22Rv1 (cell line): Measurements from ENCODE around the gene STK16.

ENCODE experiments used
- H3K27ac ChIP-seq: fragments of 450-650 bp; 2 replicates; pipeline ENCODE4 v1.5.1; 2017
- ZFX ChIP-seq: fragments of 450-650 bp; IDR thresholded peaks from 2 replicates; pipeline ENCODE4 v1.6.1; 2017; ENCODE audit warnings: antibody characterized with exemption, borderline replicate concordance
- TF ChIP-seq, protein P1 (sequence below): fragments of 450-650 bp; IDR thresholded peaks from 2 replicates; pipeline ENCODE4 v1.5.1; 2017; ENCODE audit warnings: mild to moderate bottlenecking

The STK16 gene

DNA sequence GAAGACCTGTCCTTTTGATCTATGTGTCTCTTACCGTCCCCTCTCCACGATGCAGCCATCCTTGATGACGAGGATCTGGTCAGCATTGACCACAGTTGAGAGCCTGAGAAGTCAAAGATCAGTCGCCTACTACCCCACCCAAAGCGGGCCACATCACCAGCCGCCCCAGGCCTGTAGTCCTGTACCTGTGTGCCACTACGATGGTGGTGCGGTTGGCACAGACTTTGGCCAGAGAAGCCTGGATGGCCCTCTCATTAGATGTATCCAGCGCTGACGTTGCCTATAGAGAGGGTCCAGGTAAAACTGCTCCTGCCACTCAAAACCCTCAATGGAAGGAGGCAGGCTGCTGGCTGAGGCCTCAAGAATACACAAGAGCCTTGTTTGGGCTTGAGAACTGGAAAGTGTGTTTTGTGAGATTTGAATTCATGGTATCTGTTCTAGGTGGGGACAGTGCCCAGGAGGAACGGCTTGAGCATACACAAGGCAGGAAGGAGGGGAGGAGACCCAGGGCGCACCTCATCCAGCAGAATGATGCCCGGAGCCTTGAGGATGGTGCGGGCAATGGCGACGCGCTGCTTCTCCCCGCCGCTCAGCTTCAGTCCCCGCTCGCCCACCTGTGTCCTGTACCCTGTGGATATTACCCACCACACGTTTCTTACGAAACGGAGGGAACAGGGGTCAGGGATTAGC is 34.9 kb upstream of the STK16 start:
- TF ChIP-seq, protein P1, sequence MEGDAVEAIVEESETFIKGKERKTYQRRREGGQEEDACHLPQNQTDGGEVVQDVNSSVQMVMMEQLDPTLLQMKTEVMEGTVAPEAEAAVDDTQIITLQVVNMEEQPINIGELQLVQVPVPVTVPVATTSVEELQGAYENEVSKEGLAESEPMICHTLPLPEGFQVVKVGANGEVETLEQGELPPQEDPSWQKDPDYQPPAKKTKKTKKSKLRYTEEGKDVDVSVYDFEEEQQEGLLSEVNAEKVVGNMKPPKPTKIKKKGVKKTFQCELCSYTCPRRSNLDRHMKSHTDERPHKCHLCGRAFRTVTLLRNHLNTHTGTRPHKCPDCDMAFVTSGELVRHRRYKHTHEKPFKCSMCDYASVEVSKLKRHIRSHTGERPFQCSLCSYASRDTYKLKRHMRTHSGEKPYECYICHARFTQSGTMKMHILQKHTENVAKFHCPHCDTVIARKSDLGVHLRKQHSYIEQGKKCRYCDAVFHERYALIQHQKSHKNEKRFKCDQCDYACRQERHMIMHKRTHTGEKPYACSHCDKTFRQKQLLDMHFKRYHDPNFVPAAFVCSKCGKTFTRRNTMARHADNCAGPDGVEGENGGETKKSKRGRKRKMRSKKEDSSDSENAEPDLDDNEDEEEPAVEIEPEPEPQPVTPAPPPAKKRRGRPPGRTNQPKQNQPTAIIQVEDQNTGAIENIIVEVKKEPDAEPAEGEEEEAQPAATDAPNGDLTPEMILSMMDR = no peak
- TF ChIP-seq ZFX = no peak
- H3K27ac ChIP-seq = peak overlapping the region; percentile 92; the same call in 1 of the 2 replicates

DNA sequence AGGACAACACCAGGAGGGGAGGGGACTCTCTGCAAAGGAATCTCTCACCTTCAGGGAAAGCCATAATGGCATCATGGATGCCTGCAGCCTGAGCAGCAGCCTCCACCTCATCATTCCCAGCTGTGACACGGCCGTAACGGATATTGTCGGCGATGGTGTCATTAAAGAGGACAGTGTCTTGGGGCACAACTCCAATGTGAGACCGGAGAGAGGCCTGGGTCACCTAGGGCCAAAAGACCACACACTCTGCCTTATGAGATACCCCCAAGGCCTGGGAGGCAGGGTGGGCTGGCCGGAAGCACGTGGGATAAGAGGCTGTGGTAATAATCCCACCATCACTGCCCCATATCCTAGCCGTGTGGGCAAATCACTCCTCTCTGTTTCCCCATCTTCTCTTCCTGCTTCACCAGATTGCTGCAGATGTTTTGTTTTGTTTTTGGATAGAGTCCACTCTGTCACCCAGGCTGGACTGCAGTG is 34.4 kb upstream of the STK16 start:
- H3K27ac ChIP-seq = peak overlapping the region; percentile 6; the same call in 1 of the 2 replicates
- TF ChIP-seq, protein P1 = no peak
- TF ChIP-seq ZFX = no peak

DNA sequence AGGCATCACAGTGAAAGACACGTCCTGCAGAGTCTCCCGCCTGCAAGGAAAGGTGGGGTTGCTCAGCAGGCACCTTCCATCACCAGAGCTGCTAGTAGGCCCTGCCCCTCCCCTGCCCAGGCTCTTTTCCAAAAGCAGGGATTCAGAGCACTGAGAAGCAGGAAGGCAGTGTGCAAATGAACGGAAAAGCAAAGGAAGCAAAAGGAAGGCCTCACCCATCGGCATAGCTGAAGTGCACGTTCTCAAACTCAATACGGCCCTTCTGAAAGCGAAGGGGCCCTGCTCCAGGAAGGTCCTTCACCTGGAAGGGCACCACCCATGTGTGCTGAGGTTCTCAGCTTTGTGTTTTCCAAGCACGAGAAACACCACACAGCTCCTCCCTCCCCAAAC is 32.3 kb upstream of the STK16 start:
- H3K27ac ChIP-seq = no peak overlapping the region
- no peak for TF ChIP-seq ZFX
- TF ChIP-seq, protein P1 = no peak

DNA sequence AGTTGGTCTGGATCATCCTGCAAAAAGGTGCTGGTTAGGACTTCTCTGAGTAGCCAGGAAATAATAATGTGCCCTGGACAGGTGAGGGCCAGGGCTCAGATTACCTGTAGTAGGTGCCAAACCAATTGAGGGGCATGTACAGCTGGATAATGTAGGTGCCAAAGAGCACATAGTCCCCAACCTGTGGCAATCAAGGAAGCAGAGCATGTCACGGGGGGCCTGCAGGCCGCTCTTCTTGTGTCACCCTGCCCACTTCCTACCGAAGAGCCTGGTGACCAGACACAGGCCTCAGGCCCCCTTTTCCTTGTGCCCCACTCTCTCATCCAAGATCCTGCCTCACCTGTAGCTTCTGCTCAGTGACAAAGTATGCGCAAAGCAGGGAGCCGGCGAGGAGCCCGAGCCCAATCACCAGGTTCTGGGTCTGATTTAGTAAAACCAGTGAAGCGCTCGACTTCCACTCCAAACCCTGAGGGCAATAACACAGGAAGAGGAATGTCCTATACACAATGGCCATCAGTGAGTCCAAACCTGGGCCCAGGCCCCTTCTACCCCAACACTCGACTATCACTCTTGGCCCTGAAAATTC is 31.7 kb upstream of the STK16 start:
- H3K27ac ChIP-seq = no peak overlapping the region
- TF ChIP-seq, protein P1 = no peak
- TF ChIP-seq ZFX = no peak

DNA sequence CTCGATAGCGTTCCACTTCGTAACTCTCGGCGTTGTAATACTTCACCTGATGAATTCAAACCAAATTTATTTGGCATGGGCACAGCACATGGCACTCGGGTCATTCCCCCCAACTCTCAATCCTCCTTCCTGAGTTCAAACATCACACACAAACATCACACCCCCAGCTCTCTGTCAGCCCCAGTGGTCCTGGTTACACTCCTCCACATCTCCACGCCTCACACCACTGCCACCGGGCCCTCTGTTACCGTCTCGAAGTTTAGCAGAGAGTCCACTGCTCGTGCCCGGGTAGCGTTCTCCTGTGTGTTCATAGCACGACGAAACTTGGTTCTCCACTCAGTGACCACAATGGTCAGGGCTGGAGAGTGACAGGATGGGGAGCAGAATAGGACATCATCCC is 31.1 kb upstream of the STK16 start:
- no peak for TF ChIP-seq ZFX
- TF ChIP-seq, protein P1 = no peak
- H3K27ac ChIP-seq = no peak overlapping the region

DNA sequence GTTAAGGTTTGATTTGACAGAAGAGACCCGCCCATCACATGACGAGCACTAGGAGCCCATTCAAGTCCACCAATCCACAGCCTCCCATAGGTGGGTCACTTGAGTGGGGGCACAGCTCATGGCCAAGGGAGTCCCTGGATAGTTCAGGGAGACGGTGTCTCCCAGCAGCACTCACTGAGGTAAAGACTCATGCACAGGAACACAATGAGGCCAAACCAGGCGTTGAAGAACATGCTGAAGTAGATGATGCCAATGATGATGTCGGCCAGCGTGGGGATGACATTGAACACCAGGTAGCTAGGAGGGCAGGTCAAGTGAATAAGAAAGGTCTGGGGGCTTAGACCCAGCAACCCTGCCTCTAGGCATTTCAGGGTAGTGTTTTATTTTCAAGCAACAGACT is 30.5 kb upstream of the STK16 start:
- H3K27ac ChIP-seq = no peak overlapping the region
- no peak for TF ChIP-seq ZFX
- TF ChIP-seq, protein P1 = no peak

DNA sequence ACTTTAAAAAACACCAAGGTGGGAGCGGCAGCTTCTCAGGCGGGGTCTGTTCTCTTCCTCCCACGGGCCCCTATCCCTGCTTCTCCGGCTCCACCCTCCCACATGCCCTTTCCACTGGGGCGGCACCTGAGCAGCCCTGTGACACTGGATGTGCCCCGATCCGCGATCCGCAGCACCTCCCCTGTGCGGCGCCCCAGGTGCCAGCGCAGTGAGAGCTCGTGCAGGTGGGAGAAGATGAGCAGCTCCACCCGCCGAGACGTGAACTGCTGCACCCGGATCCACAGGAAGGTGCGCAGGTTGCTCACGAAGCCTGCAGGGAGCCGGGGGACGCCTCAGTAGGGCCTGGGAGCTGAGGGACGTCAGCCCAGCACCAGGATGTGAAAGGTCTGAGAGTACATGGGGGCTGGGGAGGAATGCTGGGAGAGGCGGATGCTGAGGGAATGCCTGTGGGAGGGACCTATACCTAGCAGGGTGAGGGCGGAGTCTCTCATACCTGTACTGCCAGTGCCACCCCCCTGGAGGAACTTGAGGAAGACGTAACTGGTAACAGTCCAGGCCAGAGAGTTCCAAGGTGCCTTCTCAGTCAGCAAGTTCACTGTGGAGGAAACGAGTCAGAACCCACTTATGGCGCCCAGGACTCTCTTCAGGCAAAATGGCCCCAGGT is 29.3 kb upstream of the STK16 start:
- TF ChIP-seq, protein P1 = no peak
- TF ChIP-seq ZFX = no peak
- H3K27ac ChIP-seq = peak overlapping the region; percentile 97
